Measurements from ENCODE around the gene SLC43A2. TPM values are rescaled to one million over a fixed set of nuclear protein-coding genes. Genes with fewer than 3 reads are reported as not detected.
A peak's percentile ranks its signal among the peaks of the same experiment; 100 is the strongest.

SLC43A2 gene
- total RNA-seq, 2 donors from 2014 or later, result 9.6 to 22.4 TPM

GRCh38 chr17:1627182-1627981, 1.3 kb downstream of the SLC43A2 start:
- Histone ChIP-seq H3K36me3 (replicated peaks in 1 of 2; ENCODE audit: insufficient read depth in 1 of 2, low read depth in 2 of 2) (no peaks in the 10 kb centered on the region), H3K27ac (peak overlapping the region in 3 of 4 donors; percentile 82 to 93 (median 90)), H3K4me3 (peak overlapping the region; percentile 48 to 55), H3K27me3 (no peaks in the 10 kb centered on the region), H3K4me1 (peaks cover 20% of the 10 kb centered on the region), H3K9me3 (no peaks in the 10 kb centered on the region)
- TF ChIP-seq CTCF (IDR thresholded peaks at IDR 0.05) (no peak), POLR2A (IDR thresholded peaks at IDR 0.05) (peak in 2 of 3 donors; percentile 23 to 70)
- DNase-seq (peak in 1 of 4 donors; percentile 68), ATAC-seq (no peak)
- 31 to 53% methylated on average over 3 to 26 of the region's 39 CpGs for WGBS, 2 donors
- intact Hi-C loops (cut with DNase I), result no loop called here

- ATAC-seq (no peak), DNase-seq (no peak)
- Histone ChIP-seq H3K4me3 (no peak overlapping the region), H3K27me3 (no peaks in the 10 kb centered on the region), H3K9me3 (no peaks in the 10 kb centered on the region), H3K27ac (peak overlapping the region in 1 of 4 donors; percentile 90), H3K36me3 (replicated peaks in 1 of 2; ENCODE audit: insufficient read depth in 1 of 2, low read depth in 2 of 2) (no peaks in the 10 kb centered on the region), H3K4me1 (peaks cover 20% of the 10 kb centered on the region)
- 68 to 72% methylated on average over 3 of the region's 3 CpGs for WGBS, 2 donors
- TF ChIP-seq POLR2A (IDR thresholded peaks at IDR 0.05), result no peak
- no peak for TF ChIP-seq CTCF (IDR thresholded peaks at IDR 0.05)
- intact Hi-C loops (cut with DNase I), result no loop called here
These were observed 2.3 kb downstream of the SLC43A2 start for GRCh38 chr17:1626333-1626732.

GRCh38 chr17:1625581-1625980, 3.1 kb downstream of the SLC43A2 start:
- intact Hi-C loops (cut with DNase I), result no loop called here
- Histone ChIP-seq H3K27me3 (no peaks in the 10 kb centered on the region), H3K4me3 (no peak overlapping the region), H3K4me1 (peaks cover 20% of the 10 kb centered on the region), H3K9me3 (no peaks in the 10 kb centered on the region), H3K36me3 (replicated peaks in 1 of 2; ENCODE audit: insufficient read depth in 1 of 2, low read depth in 2 of 2) (no peaks in the 10 kb centered on the region), H3K27ac (no peak overlapping the region)
- DNase-seq (no peak), ATAC-seq (no peak)
- 85% methylated on average over 6 of the region's 6 CpGs for WGBS, 2 donors
- TF ChIP-seq POLR2A (IDR thresholded peaks at IDR 0.05), result no peak
- no peak for TF ChIP-seq CTCF (IDR thresholded peaks at IDR 0.05)

- 75 to 94% methylated on average over 8 to 14 of the region's 14 CpGs for whole genome bisulfite sequencing, 2 donors
- intact Hi-C loops (cut with DNase I), result no loop called here
These were observed 3.6 kb downstream of the SLC43A2 start for GRCh38 chr17:1625053-1625452.

More at GRCh38 chr17:1625053-1625452, 3.6 kb downstream of the SLC43A2 start:
- Histone ChIP-seq H3K4me1 (peaks cover 17% of the 10 kb centered on the region), H3K27me3 (no peaks in the 10 kb centered on the region), H3K4me3 (no peak overlapping the region), H3K36me3 (replicated peaks in 1 of 2; ENCODE audit: insufficient read depth in 1 of 2, low read depth in 2 of 2) (no peaks in the 10 kb centered on the region), H3K9me3 (no peaks in the 10 kb centered on the region), H3K27ac (no peak overlapping the region)
- DNase-seq (no peak), ATAC-seq (no peak)
- TF ChIP-seq POLR2A (IDR thresholded peaks at IDR 0.05) (no peak), CTCF (IDR thresholded peaks at IDR 0.05) (no peak)

Data from body of pancreas (tissue), 4 donors.